Neural progenitor cell (in vitro differentiated cells): ENCODE measurements around the gene KRT12. TPM values are rescaled to one million over a fixed set of nuclear protein-coding genes. Genes with fewer than 3 reads are reported as not detected.

Source experiments
- DNase-seq: peaks from one replicate; pipeline ENCODE4 v3.0.0-alpha.2; 2016; ENCODE audit warnings: low spot score
- H2AFZ ChIP-seq: fragments of 200-600 bp; sonication (generic); replicated peaks from 2 replicates; pipeline ENCODE4 v1.6.1; 2016; ENCODE audit warnings: antibody characterized with exemption
- H3F3A ChIP-seq: fragments of 200-600 bp; sonication (generic); 2 replicates; pipeline ENCODE4 v1.6.1; 2016; ENCODE audit warnings: antibody characterized with exemption, low read depth
- H3K27ac ChIP-seq: fragments of 200-600 bp; sonication (generic); 2 replicates; pipeline ENCODE4 v1.5.1; 2016; ENCODE audit warnings: mild to moderate bottlenecking
- H3K27me3 ChIP-seq: fragments of 200-600 bp; sonication (generic); 2 replicates; pipeline ENCODE4 v1.6.1; 2016; ENCODE audit warnings: mild to moderate bottlenecking, moderate library complexity
- H3K36me3 ChIP-seq: fragments of 200-600 bp; sonication (generic); 2 replicates; pipeline ENCODE4 v1.5.1; 2016
- H3K4me1 ChIP-seq: fragments of 200-600 bp; sonication (generic); 2 replicates; pipeline ENCODE4 v1.6.1; 2016; ENCODE audit warnings: mixed run types
- H3K4me2 ChIP-seq: fragments of 200-600 bp; sonication (generic); 2 replicates; pipeline ENCODE4 v1.6.1; 2016
- H3K4me3 ChIP-seq: fragments of 200-600 bp; sonication (generic); 2 replicates; pipeline ENCODE4 v1.5.1; 2016
- H3K79me2 ChIP-seq: fragments of 200-600 bp; sonication (generic); 2 replicates; pipeline ENCODE4 v1.6.1; 2016; ENCODE audit warnings: low read depth
- H3K9ac ChIP-seq: fragments of 200-600 bp; sonication (generic); 2 replicates; pipeline ENCODE4 v1.6.1; 2016
- H3K9me3 ChIP-seq: fragments of 200-600 bp; sonication (generic); 2 replicates; pipeline ENCODE4 v1.5.1; 2016; ENCODE audit warnings: low read depth
- H4K20me1 ChIP-seq: fragments of 200-600 bp; sonication (generic); 2 replicates; pipeline ENCODE4 v1.6.1; 2016; ENCODE audit warnings: low read depth
- H3K27ac Mint-ChIP-seq: 3 replicates; pipeline ENCODE4 v1.8.0; 2021; ENCODE audit warnings: mixed read lengths
- H3K27me3 Mint-ChIP-seq: 2 replicates; pipeline ENCODE4 v1.8.0; 2022; ENCODE audit warnings: low read depth, mild to moderate bottlenecking, inconsistent platforms, moderate library complexity, mixed read lengths; ENCODE audit not compliant: insufficient read depth
- H3K36me3 Mint-ChIP-seq: 3 replicates; pipeline ENCODE4 v1.8.0; 2021; ENCODE audit warnings: mixed read lengths
- H3K4me1 Mint-ChIP-seq: 3 replicates; pipeline ENCODE4 v1.8.0; 2021; ENCODE audit warnings: mixed read lengths
- H3K4me3 Mint-ChIP-seq: 3 replicates; pipeline ENCODE4 v1.8.0; 2021; ENCODE audit warnings: mild to moderate bottlenecking, moderate library complexity, mixed read lengths
- H3K9me3 Mint-ChIP-seq: 3 replicates; pipeline ENCODE4 v1.8.0; 2020; ENCODE audit warnings: mixed read lengths
- EZH2 ChIP-seq: fragments of 200-600 bp; sonication (generic); IDR thresholded peaks from 2 replicates; pipeline ENCODE4 v1.6.1; 2017; ENCODE audit warnings: antibody characterized with exemption, mild to moderate bottlenecking, moderate library complexity
- EZH2phosphoT487 ChIP-seq: fragments of 200-600 bp; sonication (generic); IDR thresholded peaks from 2 replicates; pipeline ENCODE4 v1.6.1; 2017; ENCODE audit warnings: antibody characterized with exemption
- total RNA-seq: library from RNA; depleted of rRNA; stranded (reverse); fragments of >200 nt; gene quantifications from 2 replicates; pipeline ENCODE4 v1.2.3, GENCODE V29; 2015; ENCODE audit warnings: low replicate concordance
- TF ChIP-seq, protein P1 (sequence below): fragments of 200-600 bp; sonication (generic); IDR thresholded peaks from 2 replicates; pipeline ENCODE4 v1.5.1; 2017; ENCODE audit warnings: antibody characterized with exemption, mild to moderate bottlenecking

Gene KRT12
- total RNA-seq, 1 donor from 2014 or later = not detected

DNA sequence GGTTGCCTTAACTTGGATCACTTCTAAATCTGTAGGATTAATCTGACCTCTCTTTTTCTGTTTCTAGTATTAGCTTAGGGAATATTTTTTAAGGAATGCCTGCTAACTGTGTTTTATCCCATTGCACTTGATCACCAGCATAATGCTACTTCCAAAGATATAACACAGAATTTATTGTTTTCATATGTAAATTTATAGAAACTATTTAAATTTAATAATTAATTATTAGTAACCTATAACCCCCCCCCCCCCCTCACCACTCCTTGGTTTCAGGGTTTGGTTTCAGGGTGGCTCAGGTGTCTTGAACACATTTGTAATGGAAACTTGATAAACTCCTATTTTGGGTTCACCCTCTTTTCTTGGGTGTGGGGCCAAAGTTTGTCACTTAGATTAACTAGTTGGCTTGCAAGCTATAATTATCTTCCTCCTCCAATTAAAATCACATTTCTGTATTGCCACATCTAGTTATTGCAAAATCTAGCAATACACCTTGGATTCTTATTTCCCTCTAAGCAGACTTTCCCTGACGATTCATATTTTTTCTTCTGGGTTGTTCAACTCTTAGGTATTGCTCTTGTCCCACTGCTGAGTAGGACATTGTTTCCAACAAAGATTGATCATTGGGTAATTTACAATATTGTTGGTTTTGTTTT is 18.3 kb downstream of the KRT12 start:
- H3K27me3 ChIP-seq = peaks cover 18% of the 10 kb centered on the region

DNA sequence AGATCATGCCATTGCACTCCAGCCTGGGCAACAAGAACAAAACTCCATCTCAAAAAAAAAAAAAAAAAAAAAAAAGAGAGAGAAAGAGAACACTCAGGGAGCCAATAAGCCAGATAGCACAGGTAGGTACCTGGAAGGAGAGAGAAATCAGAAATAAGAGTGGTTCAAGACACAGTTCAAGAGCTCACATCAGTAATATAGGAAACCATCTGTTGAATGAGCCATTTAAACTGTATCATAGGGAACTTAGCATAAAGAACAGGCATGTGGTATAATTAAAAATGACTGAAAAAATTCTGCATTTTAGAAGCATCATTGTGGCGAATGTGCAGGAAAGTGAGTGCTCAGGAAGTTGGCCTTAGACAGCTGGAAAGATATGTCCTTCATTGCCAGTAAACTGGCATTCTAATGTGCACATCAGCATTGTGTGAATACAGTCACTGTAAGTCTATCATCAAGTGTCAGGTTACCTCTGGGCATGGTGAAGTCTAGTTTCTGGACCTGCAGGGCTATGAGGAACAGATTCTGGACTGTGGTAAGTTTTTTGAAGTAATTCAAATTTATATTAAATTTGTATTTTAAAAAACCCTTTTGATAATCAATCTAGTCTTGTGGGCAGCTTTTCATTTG is 20.4 kb downstream of the KRT12 start:
- Mint-ChIP-seq H3K9me3 (no peaks in the 10 kb centered on the region), H3K4me1 (no peaks in the 10 kb centered on the region), H3K27me3 (peaks cover under 1% of the 10 kb centered on the region), H3K27ac (no peak overlapping the region), H3K4me3 (no peak overlapping the region), H3K36me3 (no peaks in the 10 kb centered on the region)
- Histone ChIP-seq H3K9me3 (no peaks in the 10 kb centered on the region), H3F3A (no peaks in the 10 kb centered on the region), H3K27ac (no peak overlapping the region), H3K4me2 (no peak overlapping the region), H3K9ac (no peak overlapping the region), H3K79me2 (no peaks in the 10 kb centered on the region), H2AFZ (no peak overlapping the region), H3K27me3 (peaks cover 18% of the 10 kb centered on the region), H3K36me3 (no peaks in the 10 kb centered on the region), H3K4me1 (no peaks in the 10 kb centered on the region), H4K20me1 (no peaks in the 10 kb centered on the region), H3K4me3 (no peak overlapping the region)
- DNase-seq = no peak
- TF ChIP-seq EZH2phosphoT487 = no peak
- TF ChIP-seq, protein P1, sequence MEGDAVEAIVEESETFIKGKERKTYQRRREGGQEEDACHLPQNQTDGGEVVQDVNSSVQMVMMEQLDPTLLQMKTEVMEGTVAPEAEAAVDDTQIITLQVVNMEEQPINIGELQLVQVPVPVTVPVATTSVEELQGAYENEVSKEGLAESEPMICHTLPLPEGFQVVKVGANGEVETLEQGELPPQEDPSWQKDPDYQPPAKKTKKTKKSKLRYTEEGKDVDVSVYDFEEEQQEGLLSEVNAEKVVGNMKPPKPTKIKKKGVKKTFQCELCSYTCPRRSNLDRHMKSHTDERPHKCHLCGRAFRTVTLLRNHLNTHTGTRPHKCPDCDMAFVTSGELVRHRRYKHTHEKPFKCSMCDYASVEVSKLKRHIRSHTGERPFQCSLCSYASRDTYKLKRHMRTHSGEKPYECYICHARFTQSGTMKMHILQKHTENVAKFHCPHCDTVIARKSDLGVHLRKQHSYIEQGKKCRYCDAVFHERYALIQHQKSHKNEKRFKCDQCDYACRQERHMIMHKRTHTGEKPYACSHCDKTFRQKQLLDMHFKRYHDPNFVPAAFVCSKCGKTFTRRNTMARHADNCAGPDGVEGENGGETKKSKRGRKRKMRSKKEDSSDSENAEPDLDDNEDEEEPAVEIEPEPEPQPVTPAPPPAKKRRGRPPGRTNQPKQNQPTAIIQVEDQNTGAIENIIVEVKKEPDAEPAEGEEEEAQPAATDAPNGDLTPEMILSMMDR = no peak
- no peak for TF ChIP-seq EZH2

More for the DNA sequence above, 18.3 kb downstream of the KRT12 start:
- no peak overlapping the region for H3K4me3 ChIP-seq
- no peaks in the 10 kb centered on the region for H3K79me2 ChIP-seq
- H3K9me3 Mint-ChIP-seq = no peaks in the 10 kb centered on the region
- no peaks in the 10 kb centered on the region for H4K20me1 ChIP-seq
- H2AFZ ChIP-seq = no peak overlapping the region
- no peak overlapping the region for H3K9ac ChIP-seq
- H3K4me1 ChIP-seq = peaks cover 6% of the 10 kb centered on the region
- H3K4me1 Mint-ChIP-seq = no peaks in the 10 kb centered on the region
- DNase-seq = no peak
- no peaks in the 10 kb centered on the region for H3K9me3 ChIP-seq
- peaks cover 3% of the 10 kb centered on the region for H3K27me3 Mint-ChIP-seq
- no peak overlapping the region for H3K27ac Mint-ChIP-seq
- H3K4me2 ChIP-seq = no peak overlapping the region
- no peaks in the 10 kb centered on the region for H3K36me3 Mint-ChIP-seq
- no peak overlapping the region for H3K4me3 Mint-ChIP-seq
- no peaks in the 10 kb centered on the region for H3F3A ChIP-seq
- no peaks in the 10 kb centered on the region for H3K36me3 ChIP-seq
- no peak overlapping the region for H3K27ac ChIP-seq
- TF ChIP-seq, protein P1 = no peak
- TF ChIP-seq EZH2phosphoT487 = no peak
- TF ChIP-seq EZH2 = no peak

DNA sequence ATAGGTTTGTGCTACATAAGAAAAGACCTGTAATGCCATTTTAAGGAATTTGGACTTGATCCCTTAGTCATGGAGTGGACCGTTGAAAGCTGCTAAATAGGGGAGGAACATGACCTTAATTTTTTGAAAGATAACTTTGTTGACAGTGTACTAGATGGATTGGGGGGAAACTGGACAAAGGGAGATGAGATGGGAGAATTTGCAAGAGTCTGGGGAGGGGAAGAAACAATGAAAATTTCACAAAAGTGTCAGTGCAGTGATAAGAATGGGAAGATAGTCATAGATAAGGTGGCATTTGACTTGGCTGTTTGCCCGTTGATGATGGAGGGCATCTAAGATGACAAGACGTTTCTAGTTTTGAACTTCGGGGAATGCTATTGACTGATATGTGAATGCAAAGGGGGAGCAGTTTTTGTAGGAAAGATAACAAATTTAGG is 22.3 kb downstream of the KRT12 start:
- Histone ChIP-seq H4K20me1 (no peaks in the 10 kb centered on the region), H3K9ac (no peak overlapping the region), H3K4me3 (no peak overlapping the region), H3K4me1 (no peaks in the 10 kb centered on the region), H3K9me3 (no peaks in the 10 kb centered on the region), H3K36me3 (no peaks in the 10 kb centered on the region), H3K27ac (no peak overlapping the region), H3K79me2 (no peaks in the 10 kb centered on the region), H3F3A (no peaks in the 10 kb centered on the region), H3K4me2 (no peak overlapping the region), H2AFZ (no peak overlapping the region), H3K27me3 (peaks cover 18% of the 10 kb centered on the region)
- Mint-ChIP-seq H3K9me3 (no peaks in the 10 kb centered on the region), H3K36me3 (no peaks in the 10 kb centered on the region), H3K27ac (no peak overlapping the region), H3K4me1 (peaks cover 4% of the 10 kb centered on the region), H3K27me3 (peaks cover 2% of the 10 kb centered on the region), H3K4me3 (no peak overlapping the region)
- DNase-seq = no peak
- no peak for TF ChIP-seq EZH2
- no peak for TF ChIP-seq EZH2phosphoT487
- TF ChIP-seq, protein P1 = no peak
